ENCODE measurements around the gene C19orf25.

Gene C19orf25

DNA sequence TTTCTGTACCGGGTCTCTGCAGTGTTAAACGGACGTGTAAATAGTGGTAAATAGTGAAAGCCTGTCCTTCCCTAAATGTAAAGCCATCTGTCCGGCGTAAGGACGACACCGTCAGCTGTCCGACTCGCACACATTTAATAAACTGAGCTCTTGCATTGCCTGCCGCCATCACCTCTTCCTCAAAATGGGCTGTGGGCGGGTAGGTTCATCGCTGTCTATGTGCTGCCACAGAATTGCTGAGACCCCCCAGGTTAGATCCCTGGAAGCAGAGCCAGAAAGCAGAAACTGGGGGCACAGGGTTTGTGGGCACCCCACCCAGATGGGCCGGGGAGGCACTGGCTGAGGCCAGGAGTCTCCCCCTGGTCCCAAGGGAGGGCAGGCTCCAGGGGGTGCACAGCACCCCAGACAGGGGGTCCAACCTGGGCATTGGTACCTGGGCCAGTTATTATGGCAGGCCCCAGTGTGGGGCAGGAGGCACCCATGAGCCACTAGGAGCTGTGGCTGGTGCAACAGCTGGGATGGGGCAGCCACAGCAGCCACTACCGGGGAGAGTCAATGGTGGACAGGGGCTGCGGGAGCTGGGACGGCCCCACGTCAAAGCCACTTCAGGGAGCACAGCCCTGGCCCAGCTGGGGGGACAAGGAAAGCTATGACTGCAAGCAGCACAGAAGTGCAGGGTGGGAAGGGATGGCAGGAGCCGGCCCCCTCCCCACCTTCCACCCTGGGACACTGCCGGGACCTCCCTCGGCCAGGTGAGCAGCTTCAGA is 5.7 kb downstream of the C19orf25 start:
- no peak overlapping the region for H3K9ac ChIP-seq
- no peak overlapping the region for H3K4me3 ChIP-seq (ENCODE audit: low read depth, low read length)
- no peaks in the 10 kb centered on the region for H3K79me2 ChIP-seq
- peaks cover 7% of the 10 kb centered on the region for H3K4me1 ChIP-seq
- H3K27me3 ChIP-seq (ENCODE audit: control insufficient read depth, insufficient read depth, low read length) = peaks cover 1% of the 10 kb centered on the region
- H3K27ac ChIP-seq = no peak overlapping the region
- H2AFZ ChIP-seq = no peak overlapping the region
- H3K36me3 ChIP-seq (ENCODE audit: control insufficient read depth, insufficient read depth, low read length) = no peaks in the 10 kb centered on the region
- TF ChIP-seq CTCF (IDR thresholded peaks at IDR 0.05) = no peak
- no peak overlapping the region for H3K4me2 ChIP-seq (ENCODE audit: low read length)
- no peaks in the 10 kb centered on the region for H3K9me3 ChIP-seq (ENCODE audit: control insufficient read depth, low read length)

- H3K27me3 ChIP-seq (ENCODE audit: control insufficient read depth, insufficient read depth, low read length) = peaks cover 9% of the 10 kb centered on the region
- H2AFZ ChIP-seq = no peak overlapping the region
- no peak overlapping the region for H3K4me3 ChIP-seq (ENCODE audit: low read depth, low read length)
- no peaks in the 10 kb centered on the region for H3K79me2 ChIP-seq
- H3K27ac ChIP-seq = no peak overlapping the region
- no peak overlapping the region for H3K9ac ChIP-seq
- H3K4me1 ChIP-seq = peaks cover 9% of the 10 kb centered on the region
- TF ChIP-seq CTCF (IDR thresholded peaks at IDR 0.05) = no peak
- H3K9me3 ChIP-seq (ENCODE audit: control insufficient read depth, low read length) = no peaks in the 10 kb centered on the region
- no peak overlapping the region for H3K4me2 ChIP-seq (ENCODE audit: low read length)
- H3K36me3 ChIP-seq (ENCODE audit: control insufficient read depth, insufficient read depth, low read length) = no peaks in the 10 kb centered on the region
These were observed 6.6 kb downstream of the C19orf25 start for GRCh38 chr19:1472231-1473084.

GRCh38 chr19:1471515-1472160 is 7.4 kb downstream of the C19orf25 start:
- no peak overlapping the region for H3K9ac ChIP-seq
- no peak overlapping the region for H3K4me3 ChIP-seq (ENCODE audit: low read depth, low read length)

DNA sequence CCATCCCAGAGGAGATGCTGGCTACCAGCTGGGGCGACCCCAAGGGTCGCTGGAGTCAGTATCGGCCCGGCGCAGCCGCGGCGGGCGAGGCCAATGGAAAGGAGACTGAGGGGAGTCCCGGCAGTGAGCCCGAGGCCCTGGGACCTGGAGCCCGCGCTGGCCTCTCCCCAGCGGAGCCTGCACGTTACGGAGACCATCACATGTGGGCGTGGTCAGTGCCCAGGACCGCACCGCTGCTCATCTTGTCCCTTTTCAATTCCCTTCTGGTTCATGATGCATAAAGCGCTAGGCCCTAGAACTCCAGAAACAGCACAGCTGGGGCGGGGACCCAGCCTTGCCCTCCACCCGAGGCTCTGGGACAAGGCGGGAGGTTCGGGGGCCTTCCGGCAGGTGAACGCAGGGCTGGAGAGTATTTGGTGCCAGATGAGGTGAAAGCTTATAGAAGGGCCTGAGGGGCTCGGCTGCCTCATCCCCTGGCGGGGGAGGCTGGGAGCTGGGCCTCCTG is 8.0 kb downstream of the C19orf25 start:
- Histone ChIP-seq H2AFZ (no peak overlapping the region), H3K4me3 (ENCODE audit: low read depth, low read length) (peak overlapping the region; percentile 75), H3K4me1 (peaks cover 14% of the 10 kb centered on the region), H3K79me2 (peaks cover 3% of the 10 kb centered on the region), H3K36me3 (ENCODE audit: control insufficient read depth, insufficient read depth, low read length) (no peaks in the 10 kb centered on the region), H3K4me2 (ENCODE audit: low read length) (peak overlapping the region; percentile 95), H3K9ac (no peak overlapping the region), H3K27me3 (ENCODE audit: control insufficient read depth, insufficient read depth, low read length) (peaks cover 11% of the 10 kb centered on the region), H3K9me3 (ENCODE audit: control insufficient read depth, low read length) (no peaks in the 10 kb centered on the region), H3K27ac (no peak overlapping the region)
- no peak for TF ChIP-seq CTCF (IDR thresholded peaks at IDR 0.05)

More at GRCh38 chr19:1471515-1472160, 7.4 kb downstream of the C19orf25 start:
- no peak for TF ChIP-seq CTCF (IDR thresholded peaks at IDR 0.05)
- no peaks in the 10 kb centered on the region for H3K36me3 ChIP-seq (ENCODE audit: control insufficient read depth, insufficient read depth, low read length)
- peak overlapping the region; percentile 95 for H3K4me2 ChIP-seq (ENCODE audit: low read length)
- H3K27ac ChIP-seq = no peak overlapping the region
- H2AFZ ChIP-seq = no peak overlapping the region
- H3K79me2 ChIP-seq = no peaks in the 10 kb centered on the region
- H3K9me3 ChIP-seq (ENCODE audit: control insufficient read depth, low read length) = no peaks in the 10 kb centered on the region
- H3K4me1 ChIP-seq = peaks cover 14% of the 10 kb centered on the region
- peaks cover 11% of the 10 kb centered on the region for H3K27me3 ChIP-seq (ENCODE audit: control insufficient read depth, insufficient read depth, low read length)

Data from parathyroid adenoma (tissue), 2 donors.